ENCODE results near the gene RAF1. TPM values are rescaled to one million over a fixed set of nuclear protein-coding genes. Genes with fewer than 3 reads are reported as not detected.
A peak's percentile ranks its signal among the peaks of the same experiment; 100 is the strongest.

The RAF1 gene
- polyA plus RNA-seq, 2 of the 4 experiments (the other 2 are of a cell fraction), result 56.2 to 94.6 TPM

- no peak for TF ChIP-seq REST (IDR thresholded peaks at IDR 0.05)
Observed at GRCh38 chr3:12611117-12611516, 52.8 kb downstream of the RAF1 start (continued).

- ATAC-seq (no peak), FAIRE-seq (no peak), DNase-seq (ENCODE audit: low read depth in 1 of 2, low spot score in 1 of 2) (no peak)
- 91% methylated on average over 1 of the region's 1 CpG for WGBS (ENCODE audit: missing lambda C conversion rate)
- no peak overlapping the region for H3K4me2 ChIP-seq
- TF ChIP-seq NR3C1 (IDR thresholded peaks at IDR 0.05) (no peak), E2F6 (IDR thresholded peaks at IDR 0.05; ENCODE audit: borderline replicate concordance, low read depth) (no peak)
- H3K4me1 ChIP-seq, result no peaks in the 10 kb centered on the region
- no peak overlapping the region for H3K4me3 ChIP-seq
- CTCF ChIA-PET, result interaction anchor here (0.6 kb wide), 1 partner anchor 10 kb away, joined by 3 read pairs; no protein-coding TSS in a partner anchor
- no peak overlapping the region for H3K27ac ChIP-seq
- no peaks in the 10 kb centered on the region for H3K9me3 ChIP-seq
- POLR2A ChIA-PET, result interaction anchor here (0.7 kb wide), 1 partner anchor 36 kb away, joined by 4 read pairs; no protein-coding TSS in a partner anchor
Observed at GRCh38 chr3:12608376-12608775, 55.5 kb downstream of the RAF1 start.

GRCh38 chr3:12603969-12604368 lies 59.9 kb downstream of the RAF1 start:
- no peak overlapping the region for H3K27ac ChIP-seq
- ChIA-PET POLR2A (no interaction called here), CTCF (interaction anchor here (1.4 kb wide), 1 partner anchor 60 kb away, joined by 4 read pairs; the partner anchor contains the start of gene RAF1)
- H3K4me2 ChIP-seq, result no peak overlapping the region
- no peak overlapping the region for H3K4me3 ChIP-seq
- FAIRE-seq, result no peak
- no peaks in the 10 kb centered on the region for H3K4me1 ChIP-seq
- no peaks in the 10 kb centered on the region for H3K9me3 ChIP-seq
- DNase-seq (ENCODE audit: low read depth in 1 of 2, low spot score in 1 of 2), result no peak
- TF ChIP-seq RARB (CRISPR knock-in tag; IDR thresholded peaks at IDR 0.05), result no peak
- TF ChIP-seq ZSCAN20 (CRISPR knock-in tag; IDR thresholded peaks at IDR 0.05), result no peak
- no peak for TF ChIP-seq TFCP2L1 (CRISPR knock-in tag; IDR thresholded peaks at IDR 0.05)
- peak; percentile 75 for TF ChIP-seq REST (IDR thresholded peaks at IDR 0.05)
- no peak for TF ChIP-seq ZNF302 (CRISPR knock-in tag; IDR thresholded peaks at IDR 0.05)
- no peak for TF ChIP-seq MAFK (IDR thresholded peaks at IDR 0.05; ENCODE audit: partially characterized antibody)
- no peak for ATAC-seq
- 65% methylated on average over 2 of the region's 2 CpGs for WGBS (ENCODE audit: missing lambda C conversion rate)

GRCh38 chr3:12601072-12601471 lies 62.8 kb downstream of the RAF1 start:
- no peaks in the 10 kb centered on the region for H3K9me3 ChIP-seq
- ChIA-PET POLR2A (interaction anchor here (0.6 kb wide), 1 partner anchor 62 kb away, joined by 3 read pairs; the partner anchor contains the start of gene RAF1), CTCF (interaction anchor here (0.9 to 1.6 kb wide), 7 partner anchors 10 to 243 kb away, joined by 3 to 5 read pairs (median 3); no protein-coding TSS in a partner anchor)
- no peaks in the 10 kb centered on the region for H3K4me1 ChIP-seq
- DNase-seq (ENCODE audit: low read depth in 1 of 2, low spot score in 1 of 2), result peak; percentile 21 to 39
- TF ChIP-seq GATA3 (IDR thresholded peaks at IDR 0.05; ENCODE audit: borderline replicate concordance) (no peak), JUNB (IDR thresholded peaks at IDR 0.05) (no peak), BCL3 (IDR thresholded peaks at IDR 0.05) (no peak), SMC3 (IDR thresholded peaks at IDR 0.05) (peak; percentile 21; the same call in 1 of the 3 replicates), CBX2 (IDR thresholded peaks at IDR 0.05; ENCODE audit: borderline replicate concordance, low read depth) (no peak), USF2 (IDR thresholded peaks at IDR 0.05) (no peak), JUN (IDR thresholded peaks at IDR 0.05) (no peak), RAD21 (conservative IDR thresholded peaks at IDR 0.05 in 1 of 2, IDR thresholded peaks at IDR 0.05 in 1 of 2) (peak; percentile 23 to 30; a peak in 3 of 5 replicates)
- H3K4me2 ChIP-seq, result no peak overlapping the region
- no peak overlapping the region for H3K4me3 ChIP-seq
- no peak for FAIRE-seq
- H3K27ac ChIP-seq, result no peak overlapping the region
- WGBS (ENCODE audit: missing lambda C conversion rate), result 83% methylated on average over 1 of the region's 1 CpG
- ATAC-seq, result peak in 1 of 2 experiments; percentile 66; a peak in 4 of 6 replicates

Measured in A549 (cell line).